OCI-LY7 (cell line): ENCODE results near the gene CSDE1.

Experiments
- EZH2phosphoT487 ChIP-seq: fragments of 200-600 bp; sonication (generic); IDR thresholded peaks from 2 replicates; pipeline ENCODE4 v1.6.1; 2018; ENCODE audit warnings: low read depth, borderline replicate concordance, mild to moderate bottlenecking, mixed run types, antibody characterized with exemption, low read length, moderate library complexity, mixed read lengths
- TF ChIP-seq, protein P1 (sequence below): fragments of 200-600 bp; sonication (generic); conservative IDR thresholded peaks from 2 replicates; pipeline ENCODE4 v1.5.1; 2014; ENCODE audit warnings: mild to moderate bottlenecking, antibody characterized with exemption, low read length, moderate library complexity, mixed read lengths

GRCh38 chr1:114696810-114697209 lies 61.0 kb downstream of the CSDE1 start:
- TF ChIP-seq, protein P1, sequence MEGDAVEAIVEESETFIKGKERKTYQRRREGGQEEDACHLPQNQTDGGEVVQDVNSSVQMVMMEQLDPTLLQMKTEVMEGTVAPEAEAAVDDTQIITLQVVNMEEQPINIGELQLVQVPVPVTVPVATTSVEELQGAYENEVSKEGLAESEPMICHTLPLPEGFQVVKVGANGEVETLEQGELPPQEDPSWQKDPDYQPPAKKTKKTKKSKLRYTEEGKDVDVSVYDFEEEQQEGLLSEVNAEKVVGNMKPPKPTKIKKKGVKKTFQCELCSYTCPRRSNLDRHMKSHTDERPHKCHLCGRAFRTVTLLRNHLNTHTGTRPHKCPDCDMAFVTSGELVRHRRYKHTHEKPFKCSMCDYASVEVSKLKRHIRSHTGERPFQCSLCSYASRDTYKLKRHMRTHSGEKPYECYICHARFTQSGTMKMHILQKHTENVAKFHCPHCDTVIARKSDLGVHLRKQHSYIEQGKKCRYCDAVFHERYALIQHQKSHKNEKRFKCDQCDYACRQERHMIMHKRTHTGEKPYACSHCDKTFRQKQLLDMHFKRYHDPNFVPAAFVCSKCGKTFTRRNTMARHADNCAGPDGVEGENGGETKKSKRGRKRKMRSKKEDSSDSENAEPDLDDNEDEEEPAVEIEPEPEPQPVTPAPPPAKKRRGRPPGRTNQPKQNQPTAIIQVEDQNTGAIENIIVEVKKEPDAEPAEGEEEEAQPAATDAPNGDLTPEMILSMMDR = no peak
- TF ChIP-seq EZH2phosphoT487 = no peak
